SK-N-SH treated with all-trans-retinoic acid at 6 μM for 48 hours (cell line): ENCODE results near the gene GRIK2.
A peak's percentile ranks its signal among the peaks of the same experiment; 100 is the strongest.

Experiments
- ATAC-seq: fragments of 200-7000 bp; cut with Tn5 transposase; 3 replicates; pipeline ENCODE4 v1.9.1; 2020; ENCODE audit warnings: mild to moderate bottlenecking, moderate library complexity
- ARNTL ChIP-seq: fragments of 450-650 bp; formaldehyde crosslinking; IDR thresholded peaks from 2 replicates; pipeline ENCODE4 v1.5.0; 2020; ENCODE audit warnings: low read depth, mild to moderate bottlenecking, moderate library complexity, borderline replicate concordance
- BACH2 ChIP-seq: fragments of 250-450 bp; sonication (Bioruptor Pico); IDR thresholded peaks from 2 replicates; pipeline ENCODE4 v1.9.0; 2021; ENCODE audit warnings: mild to moderate bottlenecking, borderline replicate concordance
- CSDC2 ChIP-seq: fragments of 250-450 bp; sonication (Bioruptor Pico); IDR thresholded peaks from 2 replicates; pipeline ENCODE4 v1.5.0; 2020; ENCODE audit warnings: mild to moderate bottlenecking, moderate library complexity
- ESRRG ChIP-seq: fragments of 250-450 bp; sonication (Bioruptor Pico); IDR thresholded peaks from 2 replicates; pipeline ENCODE4 v1.6.1; 2021; ENCODE audit warnings: mild to moderate bottlenecking
- GLIS3 ChIP-seq: fragments of 250-450 bp; sonication (Bioruptor Pico); IDR thresholded peaks from 2 replicates; pipeline ENCODE4 v1.5.0; 2020; ENCODE audit warnings: mild to moderate bottlenecking, moderate library complexity
- ISL1 ChIP-seq: fragments of 250-450 bp; sonication (Bioruptor Pico); IDR thresholded peaks from 2 replicates; pipeline ENCODE4 v2.1.2; 2022; ENCODE audit warnings: mild to moderate bottlenecking, moderate library complexity
- OSR1 ChIP-seq: fragments of 250-450 bp; sonication (Bioruptor Pico); IDR thresholded peaks from 2 replicates; pipeline ENCODE4 v1.8.0; 2022; ENCODE audit warnings: moderate library complexity, mild to moderate bottlenecking, inconsistent platforms
- PATZ1 ChIP-seq: fragments of 250-450 bp; sonication (Bioruptor Pico); IDR thresholded peaks from 2 replicates; pipeline ENCODE4 v1.8.0; 2020; ENCODE audit warnings: mild to moderate bottlenecking, moderate library complexity, borderline replicate concordance
- POU6F1 ChIP-seq: fragments of 250-450 bp; sonication (Bioruptor Pico); IDR thresholded peaks from 2 replicates; pipeline ENCODE4 v1.8.0; 2021; ENCODE audit warnings: low read depth, mild to moderate bottlenecking, moderate library complexity, borderline replicate concordance
- PPARA ChIP-seq: fragments of 250-450 bp; sonication (Bioruptor Pico); IDR thresholded peaks from 2 replicates; pipeline ENCODE4 v1.5.0; 2020; ENCODE audit warnings: mild to moderate bottlenecking, borderline replicate concordance
- RARB ChIP-seq: fragments of 250-450 bp; sonication (Bioruptor Pico); IDR thresholded peaks from 2 replicates; pipeline ENCODE4 v1.8.0; 2021; ENCODE audit warnings: mild to moderate bottlenecking, moderate library complexity
- SNAI2 ChIP-seq: fragments of 250-450 bp; sonication (Bioruptor Pico); IDR thresholded peaks from 2 replicates; pipeline ENCODE4 v1.5.0; 2020; ENCODE audit warnings: mild to moderate bottlenecking, moderate library complexity
- TCF4 ChIP-seq: fragments of 250-450 bp; sonication (Bioruptor Pico); IDR thresholded peaks from 2 replicates; pipeline ENCODE4 v1.8.0; 2021; ENCODE audit warnings: mild to moderate bottlenecking, moderate library complexity, borderline replicate concordance
- TOX ChIP-seq: fragments of 250-450 bp; sonication (Bioruptor Pico); IDR thresholded peaks from 2 replicates; pipeline ENCODE4 v1.8.0; 2021; ENCODE audit warnings: mild to moderate bottlenecking, moderate library complexity, borderline replicate concordance
- ZC3H10 ChIP-seq: fragments of 250-450 bp; sonication (Bioruptor Pico); IDR thresholded peaks from 2 replicates; pipeline ENCODE4 v1.5.1; 2021; ENCODE audit warnings: mild to moderate bottlenecking, moderate library complexity
- ZFP3 ChIP-seq: fragments of 250-450 bp; sonication (Bioruptor Pico); IDR thresholded peaks from 2 replicates; pipeline ENCODE4 v1.5.0; 2020; ENCODE audit warnings: mild to moderate bottlenecking, moderate library complexity
- ZFP30 ChIP-seq: fragments of 450-650 bp; formaldehyde crosslinking; IDR thresholded peaks from 2 replicates; pipeline ENCODE4 v1.5.0; 2022; ENCODE audit warnings: mild to moderate bottlenecking, moderate library complexity
- ZNF565 ChIP-seq: fragments of 450-650 bp; formaldehyde crosslinking; conservative IDR thresholded peaks from 2 replicates; pipeline ENCODE4 v1.5.0; 2020; ENCODE audit warnings: low read depth, mild to moderate bottlenecking, moderate library complexity
- ZNF70 ChIP-seq: fragments of 450-650 bp; formaldehyde crosslinking; IDR thresholded peaks from 2 replicates; pipeline ENCODE4 v1.5.0; 2020; ENCODE audit warnings: mild to moderate bottlenecking, moderate library complexity
- TF ChIP-seq, protein P1 (sequence below): fragments of 250-450 bp; sonication (Bioruptor Pico); IDR thresholded peaks from 2 replicates; pipeline ENCODE4 v1.5.0; 2020; ENCODE audit warnings: mild to moderate bottlenecking, moderate library complexity
- TF ChIP-seq, protein P2 (sequence below): fragments of 250-450 bp; sonication (Bioruptor Pico); IDR thresholded peaks from 2 replicates; pipeline ENCODE4 v1.5.1; 2021; ENCODE audit warnings: mild to moderate bottlenecking, moderate library complexity
- TF ChIP-seq, protein P3 (sequence below): fragments of 250-450 bp; sonication (Bioruptor Pico); IDR thresholded peaks from 2 replicates; pipeline ENCODE4 v1.5.1; 2020; ENCODE audit warnings: low read depth, mild to moderate bottlenecking, moderate library complexity

GRIK2 gene

DNA sequence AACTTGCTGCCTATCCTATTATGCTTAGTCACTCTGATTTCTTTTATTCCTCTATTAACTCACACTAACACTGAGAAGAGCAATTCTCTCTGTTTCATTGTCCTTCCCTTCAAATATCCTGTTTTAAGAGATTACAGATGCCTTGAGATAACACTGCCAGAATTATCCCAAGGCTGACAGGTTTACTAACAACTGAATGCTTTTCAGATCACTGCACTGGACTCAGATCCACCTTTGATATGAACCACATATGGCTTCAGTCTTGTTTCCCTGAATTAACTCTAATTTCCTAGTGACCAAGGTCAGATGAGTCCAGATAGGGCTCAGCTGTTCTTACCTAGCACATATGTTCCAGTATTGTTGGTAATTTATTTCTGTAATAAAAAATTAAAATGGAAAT is 633.1 kb downstream of the GRIK2 start (continued):
- TF ChIP-seq, protein P1, sequence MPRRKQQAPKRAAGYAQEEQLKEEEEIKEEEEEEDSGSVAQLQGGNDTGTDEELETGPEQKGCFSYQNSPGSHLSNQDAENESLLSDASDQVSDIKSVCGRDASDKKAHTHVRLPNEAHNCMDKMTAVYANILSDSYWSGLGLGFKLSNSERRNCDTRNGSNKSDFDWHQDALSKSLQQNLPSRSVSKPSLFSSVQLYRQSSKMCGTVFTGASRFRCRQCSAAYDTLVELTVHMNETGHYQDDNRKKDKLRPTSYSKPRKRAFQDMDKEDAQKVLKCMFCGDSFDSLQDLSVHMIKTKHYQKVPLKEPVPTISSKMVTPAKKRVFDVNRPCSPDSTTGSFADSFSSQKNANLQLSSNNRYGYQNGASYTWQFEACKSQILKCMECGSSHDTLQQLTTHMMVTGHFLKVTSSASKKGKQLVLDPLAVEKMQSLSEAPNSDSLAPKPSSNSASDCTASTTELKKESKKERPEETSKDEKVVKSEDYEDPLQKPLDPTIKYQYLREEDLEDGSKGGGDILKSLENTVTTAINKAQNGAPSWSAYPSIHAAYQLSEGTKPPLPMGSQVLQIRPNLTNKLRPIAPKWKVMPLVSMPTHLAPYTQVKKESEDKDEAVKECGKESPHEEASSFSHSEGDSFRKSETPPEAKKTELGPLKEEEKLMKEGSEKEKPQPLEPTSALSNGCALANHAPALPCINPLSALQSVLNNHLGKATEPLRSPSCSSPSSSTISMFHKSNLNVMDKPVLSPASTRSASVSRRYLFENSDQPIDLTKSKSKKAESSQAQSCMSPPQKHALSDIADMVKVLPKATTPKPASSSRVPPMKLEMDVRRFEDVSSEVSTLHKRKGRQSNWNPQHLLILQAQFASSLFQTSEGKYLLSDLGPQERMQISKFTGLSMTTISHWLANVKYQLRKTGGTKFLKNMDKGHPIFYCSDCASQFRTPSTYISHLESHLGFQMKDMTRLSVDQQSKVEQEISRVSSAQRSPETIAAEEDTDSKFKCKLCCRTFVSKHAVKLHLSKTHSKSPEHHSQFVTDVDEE (CRISPR knock-in tag): peak; percentile 76; the same call in 1 of the 2 replicates
- TF ChIP-seq POU6F1 (no peak), ISL1 (CRISPR knock-in tag) (0 out of 2 replicates have a peak, but pooled peaks have one; percentile 20), ZC3H10 (CRISPR knock-in tag) (no peak), OSR1 (CRISPR knock-in tag) (no peak)

GRCh38 chr6:102028176-102028575 is 634.7 kb downstream of the GRIK2 start:
- ATAC-seq: no peak
- no peak for TF ChIP-seq ARNTL (CRISPR knock-in tag)
- TF ChIP-seq BACH2: no peak
- TF ChIP-seq SNAI2 (CRISPR knock-in tag): no peak
- TF ChIP-seq ZNF565 (CRISPR knock-in tag): no peak
- no peak for TF ChIP-seq ZC3H10 (CRISPR knock-in tag)
- TF ChIP-seq PPARA (CRISPR knock-in tag): no peak
- TF ChIP-seq, protein P1 (CRISPR knock-in tag): no peak
- TF ChIP-seq ZFP3 (CRISPR knock-in tag): no peak
- no peak for TF ChIP-seq GLIS3 (CRISPR knock-in tag)
- TF ChIP-seq, protein P2, sequence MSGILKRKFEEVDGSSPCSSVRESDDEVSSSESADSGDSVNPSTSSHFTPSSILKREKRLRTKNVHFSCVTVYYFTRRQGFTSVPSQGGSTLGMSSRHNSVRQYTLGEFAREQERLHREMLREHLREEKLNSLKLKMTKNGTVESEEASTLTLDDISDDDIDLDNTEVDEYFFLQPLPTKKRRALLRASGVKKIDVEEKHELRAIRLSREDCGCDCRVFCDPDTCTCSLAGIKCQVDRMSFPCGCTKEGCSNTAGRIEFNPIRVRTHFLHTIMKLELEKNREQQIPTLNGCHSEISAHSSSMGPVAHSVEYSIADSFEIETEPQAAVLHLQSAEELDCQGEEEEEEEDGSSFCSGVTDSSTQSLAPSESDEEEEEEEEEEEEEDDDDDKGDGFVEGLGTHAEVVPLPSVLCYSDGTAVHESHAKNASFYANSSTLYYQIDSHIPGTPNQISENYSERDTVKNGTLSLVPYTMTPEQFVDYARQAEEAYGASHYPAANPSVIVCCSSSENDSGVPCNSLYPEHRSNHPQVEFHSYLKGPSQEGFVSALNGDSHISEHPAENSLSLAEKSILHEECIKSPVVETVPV (CRISPR knock-in tag): no peak
- TF ChIP-seq ZFP30 (CRISPR knock-in tag): no peak
- no peak for TF ChIP-seq ESRRG (CRISPR knock-in tag)
- no peak for TF ChIP-seq OSR1 (CRISPR knock-in tag)
- no peak for TF ChIP-seq RARB (CRISPR knock-in tag)
- no peak for TF ChIP-seq TOX

DNA sequence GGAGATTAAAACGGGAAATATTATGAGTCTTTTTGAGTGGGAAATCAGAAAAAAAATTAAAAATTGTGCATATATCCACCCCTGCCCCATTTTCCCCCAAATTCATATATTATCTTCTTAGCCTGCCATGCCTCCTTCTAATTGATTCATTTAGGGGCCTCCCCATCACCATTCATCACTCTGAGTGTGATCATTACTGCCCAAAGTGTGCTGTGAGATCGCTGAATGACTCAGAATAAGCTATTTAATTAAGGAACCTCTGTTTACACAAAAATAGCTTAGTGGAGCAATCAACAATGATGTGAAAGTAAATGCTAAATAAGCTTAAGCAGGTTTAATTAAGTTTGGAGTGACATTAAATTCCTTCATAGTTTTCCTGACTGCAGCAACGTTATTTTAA is 645.5 kb downstream of the GRIK2 start:
- no peak for ATAC-seq
- TF ChIP-seq PPARA (CRISPR knock-in tag) (no peak), PATZ1 (CRISPR knock-in tag) (no peak), ZNF70 (CRISPR knock-in tag) (no peak), ZFP30 (CRISPR knock-in tag) (no peak), ISL1 (CRISPR knock-in tag) (no peak), TCF4 (CRISPR knock-in tag) (no peak), CSDC2 (CRISPR knock-in tag) (no peak), ZNF565 (CRISPR knock-in tag) (no peak), ZFP3 (CRISPR knock-in tag) (no peak), GLIS3 (CRISPR knock-in tag) (no peak), BACH2 (no peak), OSR1 (CRISPR knock-in tag) (no peak), RARB (CRISPR knock-in tag) (no peak), SNAI2 (CRISPR knock-in tag) (no peak)
- TF ChIP-seq, protein P1 (CRISPR knock-in tag): no peak
- TF ChIP-seq, protein P3, sequence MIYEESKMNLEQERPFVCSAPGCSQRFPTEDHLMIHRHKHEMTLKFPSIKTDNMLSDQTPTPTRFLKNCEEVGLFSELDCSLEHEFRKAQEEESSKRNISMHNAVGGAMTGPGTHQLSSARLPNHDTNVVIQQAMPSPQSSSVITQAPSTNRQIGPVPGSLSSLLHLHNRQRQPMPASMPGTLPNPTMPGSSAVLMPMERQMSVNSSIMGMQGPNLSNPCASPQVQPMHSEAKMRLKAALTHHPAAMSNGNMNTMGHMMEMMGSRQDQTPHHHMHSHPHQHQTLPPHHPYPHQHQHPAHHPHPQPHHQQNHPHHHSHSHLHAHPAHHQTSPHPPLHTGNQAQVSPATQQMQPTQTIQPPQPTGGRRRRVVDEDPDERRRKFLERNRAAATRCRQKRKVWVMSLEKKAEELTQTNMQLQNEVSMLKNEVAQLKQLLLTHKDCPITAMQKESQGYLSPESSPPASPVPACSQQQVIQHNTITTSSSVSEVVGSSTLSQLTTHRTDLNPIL (CRISPR knock-in tag): no peak
